Activated CD4-positive, alpha-beta T cell treated with anti-CD3 and anti-CD28 coated beads for 24 hours (primary cell): ENCODE results near the gene MGLL.

Experiments used
- DNase-seq, 2 donors: peaks; one replicate each; pipeline ENCODE4 v3.0.0-alpha.2; 2020; ENCODE audit warnings: low read depth in 2 of 2

Gene MGLL

DNA sequence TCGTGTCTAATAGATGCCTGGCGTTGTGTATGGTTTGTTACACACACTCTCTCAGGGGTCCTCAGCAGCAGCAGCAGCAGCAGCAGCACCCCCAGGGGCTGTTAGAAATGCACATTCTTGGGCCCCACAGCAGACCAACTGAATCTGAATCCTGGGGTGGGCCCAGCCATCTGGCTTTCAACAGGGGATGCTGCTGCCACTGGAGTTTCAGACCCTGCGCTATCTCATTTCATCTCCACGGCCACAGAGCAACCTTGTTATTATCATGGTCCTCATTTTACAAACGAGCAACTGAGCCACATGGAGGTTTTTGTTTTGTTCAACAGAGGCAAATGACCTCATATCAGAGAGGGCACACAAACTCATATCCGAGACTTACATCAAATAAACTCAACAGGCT is 47.7 kb downstream of the MGLL start:
- no peak for DNase-seq

GRCh38 chr3:127773752-127774395 is 48.4 kb downstream of the MGLL start:
- no peak for DNase-seq

- no peak for DNase-seq
Measured at GRCh38 chr3:127772827-127773751, 49.2 kb downstream of the MGLL start.

GRCh38 chr3:127772273-127772672 is 50.0 kb downstream of the MGLL start:
- DNase-seq, result no peak

DNA sequence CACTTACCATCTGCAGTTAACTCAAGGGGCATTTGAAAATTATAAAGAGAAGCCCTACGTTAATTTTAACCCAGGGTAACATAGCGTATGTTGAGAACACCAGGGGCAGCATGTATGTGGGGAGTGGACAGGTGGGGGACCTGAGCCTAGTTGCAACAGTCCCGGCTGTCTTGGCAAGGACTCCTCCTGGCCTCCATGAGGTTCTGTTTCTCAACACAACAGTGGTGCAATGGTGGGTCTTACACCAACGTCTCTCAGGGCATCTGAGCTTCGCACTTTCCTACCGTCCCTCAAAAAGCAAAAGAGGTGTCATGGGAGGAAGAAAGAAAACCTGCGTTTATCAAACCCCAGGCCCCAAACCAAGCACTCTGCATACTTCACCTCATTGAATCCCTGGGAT is 50.6 kb downstream of the MGLL start:
- DNase-seq, result no peak

GRCh38 chr3:127770671-127771355 is 51.5 kb downstream of the MGLL start:
- no peak for DNase-seq

DNA sequence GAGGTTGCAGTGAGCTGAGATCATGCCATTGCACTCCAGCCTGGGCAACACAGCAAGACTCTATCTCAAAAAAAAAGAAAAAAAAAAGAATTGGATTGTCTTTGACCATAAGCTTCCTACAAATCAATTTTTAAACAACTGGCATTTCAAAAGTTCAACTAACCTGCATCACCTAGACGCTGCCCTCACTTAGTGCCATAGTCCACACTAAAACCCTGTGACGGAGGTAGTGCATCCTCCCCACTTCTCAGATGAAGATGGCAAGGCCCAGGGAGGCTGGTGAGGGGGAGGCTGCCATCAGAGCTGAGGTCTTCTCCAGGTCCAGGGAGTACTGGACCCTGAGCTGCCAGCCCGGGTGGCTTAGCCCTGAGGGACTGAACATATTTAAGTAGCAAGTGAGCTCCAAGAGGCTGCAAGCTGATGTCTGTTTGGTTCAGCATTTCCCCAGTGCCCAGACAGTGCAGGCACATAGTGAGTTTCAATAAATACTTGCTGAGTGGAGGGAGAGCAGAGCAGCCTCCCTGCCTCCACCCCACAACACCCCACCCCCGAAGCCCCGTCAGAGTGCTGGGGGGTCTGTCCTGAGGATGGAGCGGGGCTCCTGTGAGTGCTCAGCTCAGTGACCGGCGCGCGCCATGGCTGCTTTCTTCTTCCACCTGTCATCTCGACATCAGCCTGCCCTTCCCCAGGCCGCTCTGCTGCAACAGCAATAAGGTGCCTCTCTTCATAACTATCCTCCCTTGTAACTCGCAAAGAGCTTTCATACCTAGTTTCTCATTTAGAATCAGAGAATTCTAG is 52.8 kb downstream of the MGLL start:
- DNase-seq, result no peak

- DNase-seq, result no peak
Measured at GRCh38 chr3:127768346-127769008, 53.8 kb downstream of the MGLL start.

- no peak for DNase-seq
Measured at GRCh38 chr3:127767126-127767525, 55.2 kb downstream of the MGLL start.

- no peak for DNase-seq
Measured at GRCh38 chr3:127765735-127766134, 56.6 kb downstream of the MGLL start.

DNA sequence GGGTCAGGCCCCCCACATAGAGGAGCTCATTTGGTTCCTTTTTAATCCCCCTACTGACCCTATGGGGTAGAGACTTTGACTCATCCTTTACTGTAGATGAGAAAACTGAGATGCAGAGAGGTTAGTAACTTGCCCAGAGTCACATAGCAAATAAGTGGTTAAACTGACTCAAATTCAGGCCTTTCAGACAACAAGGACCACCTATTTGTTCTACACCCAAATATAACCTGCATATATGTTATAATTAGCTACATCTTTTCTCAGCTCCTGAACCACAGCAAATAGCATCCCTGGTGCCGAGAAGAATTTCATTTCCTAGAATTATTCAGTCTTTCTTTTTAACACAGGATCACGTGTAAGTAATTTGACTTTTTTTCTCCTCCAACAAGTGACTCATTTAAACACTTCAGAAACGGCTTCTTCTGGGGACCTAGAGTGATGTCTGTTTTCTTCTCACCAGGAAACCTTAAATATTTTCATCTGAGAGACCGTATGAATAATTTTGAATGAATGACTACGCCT is 57.4 kb downstream of the MGLL start:
- no peak for DNase-seq

- DNase-seq, result no peak
Measured at GRCh38 chr3:127764301-127764700, 58.0 kb downstream of the MGLL start.

- no peak for DNase-seq
Measured at GRCh38 chr3:127763816-127764215, 58.5 kb downstream of the MGLL start.

DNA sequence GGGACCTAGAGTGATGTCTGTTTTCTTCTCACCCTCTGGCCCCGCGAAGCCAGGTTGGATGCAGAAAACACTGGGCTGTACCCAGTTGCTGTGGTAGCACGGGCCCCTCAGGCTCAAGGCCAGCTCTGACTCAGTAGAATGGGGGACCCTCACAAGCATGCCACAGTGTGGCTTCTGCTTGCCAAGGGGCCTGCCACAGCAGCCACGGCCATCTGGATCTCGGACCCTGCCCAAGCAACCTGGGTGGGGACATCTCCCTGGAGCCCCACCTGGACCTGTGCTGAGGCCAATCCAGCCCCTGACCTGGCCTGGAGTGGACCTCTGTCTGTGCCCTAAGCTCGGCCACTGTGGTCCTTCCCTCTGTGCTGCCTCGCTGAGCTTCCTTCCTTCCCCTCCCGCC is 59.0 kb downstream of the MGLL start:
- no peak for DNase-seq

GRCh38 chr3:127762787-127763105 is 59.6 kb downstream of the MGLL start:
- no peak for DNase-seq

- DNase-seq, result no peak
Measured at GRCh38 chr3:127762077-127762786, 60.1 kb downstream of the MGLL start.

DNA sequence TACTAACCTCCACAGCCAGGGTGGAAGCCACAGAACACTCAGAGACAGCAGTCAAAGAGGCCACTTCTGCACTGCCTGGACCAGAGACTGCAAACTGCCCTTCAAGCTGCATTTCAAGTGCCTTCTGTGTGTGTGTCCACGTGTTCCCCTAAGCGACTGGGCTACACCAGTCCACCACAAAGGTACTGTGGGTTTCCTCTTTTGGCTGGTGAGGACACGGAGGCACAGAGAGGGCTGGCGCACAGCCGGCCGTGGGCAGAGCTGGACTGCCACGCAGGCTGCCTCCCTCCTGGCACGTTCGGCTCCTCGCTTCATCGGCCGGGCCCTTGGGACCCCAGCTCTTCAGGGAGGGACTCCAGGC is 60.9 kb downstream of the MGLL start:
- no peak for DNase-seq

DNA sequence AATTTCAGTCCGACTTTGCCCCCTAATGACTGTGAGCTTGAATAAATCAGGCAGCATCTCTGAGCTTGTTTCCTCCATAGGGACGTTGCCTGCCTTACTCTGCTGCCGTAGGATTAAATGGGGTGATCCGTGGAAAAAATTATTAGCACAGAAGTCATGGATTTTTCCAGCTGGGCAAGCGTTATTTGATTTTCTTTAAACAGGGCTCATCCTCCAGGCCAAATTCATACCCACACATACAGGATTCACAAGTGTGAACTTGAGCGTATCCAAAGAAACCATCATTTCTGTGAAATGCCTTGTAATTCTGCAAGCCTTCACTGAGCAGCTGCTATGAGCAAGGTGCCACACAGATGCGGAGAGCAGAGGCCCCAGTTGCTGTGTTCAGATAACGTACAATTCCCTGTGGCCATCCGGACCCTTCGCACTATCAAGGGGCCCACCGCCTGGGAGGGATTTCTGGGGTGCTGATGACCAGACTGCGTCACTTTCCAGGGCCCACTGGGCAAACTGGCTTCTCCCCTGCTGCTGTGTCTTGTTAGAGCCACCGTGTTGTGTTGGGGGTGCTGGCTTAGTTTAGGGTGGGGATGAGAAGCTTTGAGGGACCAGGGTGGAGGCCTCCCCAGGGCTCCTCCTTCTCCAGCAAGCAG is 61.4 kb downstream of the MGLL start:
- DNase-seq, result no peak

DNA sequence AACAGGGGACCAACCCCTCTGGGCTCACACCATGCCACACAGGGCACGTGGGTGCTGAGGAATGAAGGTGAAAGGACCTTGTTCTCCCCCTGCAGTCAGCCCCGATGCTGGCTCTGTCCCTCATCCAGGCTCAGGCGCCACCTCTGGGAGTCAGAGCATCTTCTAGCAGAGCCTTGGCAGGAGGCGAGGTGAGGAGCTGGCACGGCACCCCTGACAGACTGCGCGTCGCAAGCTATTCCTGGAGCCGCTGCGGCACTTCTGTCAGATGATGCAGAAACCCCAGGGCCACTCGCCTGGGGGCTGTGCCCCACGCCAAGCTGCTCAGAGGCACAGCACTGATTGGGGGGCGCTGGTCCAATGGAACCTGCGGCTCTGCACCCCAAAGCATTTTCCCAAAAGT is 62.0 kb downstream of the MGLL start:
- DNase-seq, result no peak

GRCh38 chr3:127759826-127760225 is 62.5 kb downstream of the MGLL start:
- DNase-seq, result no peak
